Osteoblast (primary cell): ENCODE measurements around the gene TIMP3. TPM values are rescaled to one million over a fixed set of nuclear protein-coding genes. Genes with fewer than 3 reads are reported as not detected.

Source experiments
- DNase-seq: peaks from one replicate; pipeline ENCODE4 v3.0.0; 2011; ENCODE audit warnings: low spot score, mixed read lengths; ENCODE audit not compliant: insufficient read length; ENCODE audit errors: missing footprints
- H2AFZ ChIP-seq: 2 replicates; pipeline ENCODE4 v1.6.0; 2011; ENCODE audit warnings: mild to moderate bottlenecking, low read length
- H3K27ac ChIP-seq: 2 replicates; pipeline ENCODE4 v1.5.1; 2011; ENCODE audit warnings: mild to moderate bottlenecking, low read depth, low read length, moderate library complexity
- H3K27me3 ChIP-seq: 2 replicates; pipeline ENCODE4 v1.6.0; 2012; ENCODE audit warnings: mild to moderate bottlenecking, control low read depth, inconsistent platforms, low read length, moderate library complexity; ENCODE audit not compliant: insufficient read depth
- H3K36me3 ChIP-seq: 2 replicates; pipeline ENCODE4 v1.5.1; 2011; ENCODE audit warnings: mild to moderate bottlenecking, low read length, control low read depth, moderate library complexity; ENCODE audit not compliant: insufficient read depth
- H3K4me1 ChIP-seq: 2 replicates; pipeline ENCODE4 v1.5.1; 2011; ENCODE audit warnings: mild to moderate bottlenecking, low read length, control low read depth, moderate library complexity; ENCODE audit not compliant: insufficient read depth
- H3K4me2 ChIP-seq: 2 replicates; pipeline ENCODE4 v1.6.0; 2011; ENCODE audit warnings: mild to moderate bottlenecking, low read length; ENCODE audit not compliant: insufficient read depth
- H3K4me3 ChIP-seq: fragments of 200-600 bp; sonication (generic); 3 replicates; pipeline ENCODE4 v1.5.1; 2012; ENCODE audit warnings: mild to moderate bottlenecking, low read length, inconsistent platforms; ENCODE audit not compliant: insufficient read depth
- H3K79me2 ChIP-seq: 2 replicates; pipeline ENCODE4 v1.6.0; 2012; ENCODE audit warnings: mild to moderate bottlenecking, low read length, control low read depth, inconsistent platforms; ENCODE audit not compliant: insufficient read depth
- H3K9me3 ChIP-seq: 2 replicates; pipeline ENCODE4 v1.5.1; 2011; ENCODE audit warnings: low read depth, low read length, control low read depth
- H4K20me1 ChIP-seq: 2 replicates; pipeline ENCODE4 v1.6.0; 2012; ENCODE audit warnings: mild to moderate bottlenecking, low read length, control low read depth; ENCODE audit not compliant: insufficient read depth
- CTCF ChIP-seq: IDR thresholded peaks from 2 replicates; pipeline ENCODE4 v1.5.1; 2011; ENCODE audit warnings: mild to moderate bottlenecking, low read depth, low read length, moderate library complexity; ENCODE audit errors: extremely low read depth
- total RNA-seq: library from RNA; depleted of rRNA; stranded (reverse); fragments of >200 nt; gene quantifications from 2 replicates; pipeline ENCODE4 v1.2.3, GENCODE V29; 2012

Gene TIMP3
- total RNA-seq, 1 donor: 1,293 TPM

GRCh38 chr22:32804531-32805360 lies 3.2 kb downstream of the TIMP3 start:
- H3K79me2 ChIP-seq: peaks cover 82% of the 10 kb centered on the region

GRCh38 chr22:32805361-32805881 lies 3.9 kb downstream of the TIMP3 start:
- DNase-seq: no peak
- peaks cover 89% of the 10 kb centered on the region for H3K79me2 ChIP-seq
- peaks cover 77% of the 10 kb centered on the region for H4K20me1 ChIP-seq
- no peak overlapping the region for H2AFZ ChIP-seq
- no peaks in the 10 kb centered on the region for H3K9me3 ChIP-seq
- TF ChIP-seq CTCF: no peak
- H3K4me2 ChIP-seq: peak overlapping the region; percentile 8
- H3K4me1 ChIP-seq: peaks cover 49% of the 10 kb centered on the region
- peak overlapping the region; percentile 73 for H3K4me3 ChIP-seq
- no peak overlapping the region for H3K27ac ChIP-seq
- peaks cover 48% of the 10 kb centered on the region for H3K36me3 ChIP-seq
- H3K27me3 ChIP-seq: no peaks in the 10 kb centered on the region

More at GRCh38 chr22:32804531-32805360, 3.2 kb downstream of the TIMP3 start:
- H4K20me1 ChIP-seq: peaks cover 70% of the 10 kb centered on the region
- no peaks in the 10 kb centered on the region for H3K27me3 ChIP-seq
- DNase-seq: peak; percentile 89
- H3K9me3 ChIP-seq: no peaks in the 10 kb centered on the region
- H3K27ac ChIP-seq: peak overlapping the region; percentile 60
- H2AFZ ChIP-seq: no peak overlapping the region
- no peak for TF ChIP-seq CTCF
- peaks cover 43% of the 10 kb centered on the region for H3K36me3 ChIP-seq
- peak overlapping the region; percentile 87 for H3K4me2 ChIP-seq
- peaks cover 51% of the 10 kb centered on the region for H3K4me1 ChIP-seq
- H3K4me3 ChIP-seq: peak overlapping the region; percentile 73

- Histone ChIP-seq H3K4me3 (peak overlapping the region; percentile 73), H3K9me3 (no peaks in the 10 kb centered on the region), H3K27me3 (no peaks in the 10 kb centered on the region), H4K20me1 (peaks cover 84% of the 10 kb centered on the region), H2AFZ (no peak overlapping the region), H3K36me3 (peaks cover 53% of the 10 kb centered on the region), H3K79me2 (peaks cover 94% of the 10 kb centered on the region), H3K4me2 (peak overlapping the region; percentile 8), H3K27ac (no peak overlapping the region), H3K4me1 (peaks cover 43% of the 10 kb centered on the region)
- no peak for TF ChIP-seq CTCF
- no peak for DNase-seq
Observed at GRCh38 chr22:32806296-32806695, 4.8 kb downstream of the TIMP3 start.

GRCh38 chr22:32808038-32808445 lies 6.5 kb downstream of the TIMP3 start:
- Histone ChIP-seq H2AFZ (no peak overlapping the region), H4K20me1 (peaks cover 88% of the 10 kb centered on the region), H3K27ac (no peak overlapping the region), H3K27me3 (no peaks in the 10 kb centered on the region), H3K36me3 (peaks cover 63% of the 10 kb centered on the region), H3K9me3 (no peaks in the 10 kb centered on the region), H3K4me1 (peaks cover 43% of the 10 kb centered on the region), H3K79me2 (peaks cover 96% of the 10 kb centered on the region), H3K4me2 (peak overlapping the region; percentile 4), H3K4me3 (no peak overlapping the region)
- DNase-seq: no peak
- TF ChIP-seq CTCF: no peak
